HEK293 (cell line): Measurements from ENCODE around the gene CEP112.
A peak's percentile ranks its signal among the peaks of the same experiment; 100 is the strongest.

Experiments used
- CTCF ChIA-PET: fragments of 350-600 bp; formaldehyde crosslinking; extraction: SDS; loops from one replicate; lab custom pipeline; 2021; ENCODE audit warnings: antibody characterized with exemption; lab: Yijun Ruan, JAX
- POLR2A ChIA-PET: fragments of 300-600 bp; formaldehyde crosslinking; extraction: SDS; loops from one replicate; lab custom pipeline; 2020; ENCODE audit warnings: antibody characterized with exemption, inconsistent platforms; lab: Yijun Ruan, JAX
- H3K27ac ChIP-seq: fragments of 200-500 bp; sonication (Bioruptor generic); 2 replicates; pipeline ENCODE4 v1.5.1; 2014; ENCODE audit warnings: low read depth, low read length, control low read depth, inconsistent platforms; ENCODE audit errors: extremely low read depth
- H3K36me3 ChIP-seq, 2 experiments: fragments of 200-500 bp in 1 of 2; sonication (Bioruptor generic) in 1 of 2; 1 replicate in 1 of 2; 2 replicates in 1 of 2; pipeline ENCODE4 v1.5.1; 2014 to 2017; ENCODE audit warnings: inconsistent platforms in 2 of 2, low read length in 2 of 2; ENCODE audit not compliant: control insufficient read depth in 2 of 2, insufficient read depth in 1 of 2
- H3K4me1 ChIP-seq: fragments of 200-500 bp; sonication (Bioruptor generic); 2 replicates; pipeline ENCODE4 v1.5.1; 2014; ENCODE audit warnings: mild to moderate bottlenecking, low read length, inconsistent platforms; ENCODE audit not compliant: control insufficient read depth, insufficient read depth
- H3K4me3 ChIP-seq: 2 replicates; pipeline ENCODE4 v1.5.1; 2011; ENCODE audit warnings: low read depth, mild to moderate bottlenecking, control low read depth, low read length, moderate library complexity
- H3K9me3 ChIP-seq: fragments of 200-500 bp; sonication (Bioruptor generic); 2 replicates; pipeline ENCODE4 v1.5.1; 2014; ENCODE audit warnings: low read depth, low read length, inconsistent platforms; ENCODE audit not compliant: control insufficient read depth, insufficient read depth
- IKZF3 ChIP-seq: fragments of 450-650 bp; IDR thresholded peaks from 2 replicates; pipeline ENCODE4 v1.5.0; 2018; ENCODE audit warnings: missing biosample characterization, mild to moderate bottlenecking, missing genetic modification characterization, moderate library complexity
- KLF17 ChIP-seq: fragments of 450-650 bp; formaldehyde crosslinking; IDR thresholded peaks from 2 replicates; pipeline ENCODE4 v1.5.1; 2016; ENCODE audit warnings: missing biosample characterization, missing genetic modification characterization
- PBX3 ChIP-seq: sonication (generic); formaldehyde crosslinking; IDR thresholded peaks from 2 replicates; pipeline ENCODE4 v1.8.1; 2022; ENCODE audit warnings: mild to moderate bottlenecking, moderate library complexity, missing genetic modification reagents
- RBAK ChIP-seq: fragments of 450-650 bp; formaldehyde crosslinking; IDR thresholded peaks from 2 replicates; pipeline ENCODE4 v1.5.1; 2016; ENCODE audit warnings: missing biosample characterization, missing genetic modification characterization
- ZBTB11 ChIP-seq: fragments of 450-650 bp; formaldehyde crosslinking; conservative IDR thresholded peaks from 2 replicates; pipeline ENCODE4 v1.5.1; 2016; ENCODE audit warnings: low read depth, missing biosample characterization, missing genetic modification characterization
- ZNF140 ChIP-seq: fragments of 450-650 bp; formaldehyde crosslinking; IDR thresholded peaks from 2 replicates; pipeline ENCODE4 v1.5.1; 2016; ENCODE audit warnings: missing biosample characterization, missing genetic modification characterization
- ZNF148 ChIP-seq: fragments of 450-650 bp; formaldehyde crosslinking; IDR thresholded peaks from 2 replicates; pipeline ENCODE4 v1.5.0; 2017; ENCODE audit warnings: missing biosample characterization, missing genetic modification characterization, borderline replicate concordance
- ZNF202 ChIP-seq: fragments of 450-650 bp; formaldehyde crosslinking; IDR thresholded peaks from 2 replicates; pipeline ENCODE4 v1.5.1; 2016; ENCODE audit warnings: missing biosample characterization, missing genetic modification characterization, borderline replicate concordance
- ZNF239 ChIP-seq: fragments of 450-650 bp; formaldehyde crosslinking; IDR thresholded peaks from 2 replicates; pipeline ENCODE4 v1.5.1; 2016; ENCODE audit warnings: missing biosample characterization, missing genetic modification characterization
- ZNF335 ChIP-seq: fragments of 450-650 bp; formaldehyde crosslinking; conservative IDR thresholded peaks from 2 replicates; pipeline ENCODE4 v1.5.1; 2016; ENCODE audit warnings: missing biosample characterization, missing genetic modification characterization
- ZNF341 ChIP-seq: fragments of 450-650 bp; formaldehyde crosslinking; IDR thresholded peaks from 2 replicates; pipeline ENCODE4; 2016; ENCODE audit warnings: low read depth, missing biosample characterization, missing genetic modification characterization
- ZNF548 ChIP-seq: fragments of 450-650 bp; formaldehyde crosslinking; IDR thresholded peaks from 2 replicates; pipeline ENCODE4 v1.5.1; 2016; ENCODE audit warnings: missing biosample characterization, missing genetic modification characterization
- ZNF561 ChIP-seq: fragments of 450-650 bp; IDR thresholded peaks from 2 replicates; pipeline ENCODE4 v1.5.1; 2018; ENCODE audit warnings: missing biosample characterization, missing genetic modification characterization, borderline replicate concordance
- ZNF600 ChIP-seq: fragments of 450-650 bp; formaldehyde crosslinking; IDR thresholded peaks from 2 replicates; pipeline ENCODE4 v1.5.1; 2016; ENCODE audit warnings: missing biosample characterization, missing genetic modification characterization
- ZNF645 ChIP-seq: fragments of 450-650 bp; formaldehyde crosslinking; IDR thresholded peaks from 2 replicates; pipeline ENCODE4; 2016; ENCODE audit warnings: missing biosample characterization, missing genetic modification characterization
- ZNF692 ChIP-seq: fragments of 450-650 bp; formaldehyde crosslinking; IDR thresholded peaks from 2 replicates; pipeline ENCODE4 v1.5.1; 2016; ENCODE audit warnings: missing biosample characterization, missing genetic modification characterization
- ZXDB ChIP-seq: fragments of 450-650 bp; formaldehyde crosslinking; IDR thresholded peaks from 2 replicates; pipeline ENCODE4 v1.5.1; 2016; ENCODE audit warnings: missing biosample characterization, missing genetic modification characterization

CEP112 gene

GRCh38 chr17:65856865-65857264, 335.1 kb downstream of the CEP112 start:
- POLR2A ChIA-PET: no interaction called here
- no peak overlapping the region for H3K27ac ChIP-seq
- H3K4me3 ChIP-seq: no peak overlapping the region
- H3K9me3 ChIP-seq: no peaks in the 10 kb centered on the region
- CTCF ChIA-PET: no interaction called here
- no peak for TF ChIP-seq ZBTB11
- no peaks in the 10 kb centered on the region for H3K36me3 ChIP-seq
- no peaks in the 10 kb centered on the region for H3K4me1 ChIP-seq

- Histone ChIP-seq H3K9me3 (no peaks in the 10 kb centered on the region), H3K36me3 (no peaks in the 10 kb centered on the region), H3K27ac (no peak overlapping the region), H3K4me1 (no peaks in the 10 kb centered on the region), H3K4me3 (no peak overlapping the region)
- ChIA-PET POLR2A (interaction anchor here (0.5 kb wide), 1 partner anchor 360 kb away, joined by 9 read pairs; no protein-coding TSS in a partner anchor), CTCF (interaction anchor here (0.6 kb wide), 1 partner anchor 18 kb away, joined by 5 read pairs; no protein-coding TSS in a partner anchor)
- no peak for TF ChIP-seq ZNF548 (tag by site-specific recombination)
Measured at GRCh38 chr17:65855675-65856074, 336.3 kb downstream of the CEP112 start.

GRCh38 chr17:65855245-65855644, 336.7 kb downstream of the CEP112 start:
- H3K36me3 ChIP-seq: no peaks in the 10 kb centered on the region
- H3K9me3 ChIP-seq: no peaks in the 10 kb centered on the region
- no peak overlapping the region for H3K4me3 ChIP-seq
- H3K27ac ChIP-seq: no peak overlapping the region
- POLR2A ChIA-PET: interaction anchor here (0.5 kb wide), 1 partner anchor 360 kb away, joined by 9 read pairs; no protein-coding TSS in a partner anchor
- CTCF ChIA-PET: interaction anchor here (0.7 kb wide), 1 partner anchor 212 kb away, joined by 5 read pairs; no protein-coding TSS in a partner anchor
- H3K4me1 ChIP-seq: no peaks in the 10 kb centered on the region
- TF ChIP-seq ZNF645 (tag by site-specific recombination): no peak
- no peak for TF ChIP-seq ZXDB (tag by site-specific recombination)
- no peak for TF ChIP-seq PBX3 (CRISPR knock-in tag)
- peak; percentile 46; the same call in 1 of the 2 replicates for TF ChIP-seq ZNF600

- Histone ChIP-seq H3K4me1 (no peaks in the 10 kb centered on the region), H3K9me3 (no peaks in the 10 kb centered on the region), H3K36me3 (no peaks in the 10 kb centered on the region), H3K4me3 (no peak overlapping the region), H3K27ac (no peak overlapping the region)
- ChIA-PET POLR2A (no interaction called here), CTCF (no interaction called here)
- TF ChIP-seq ZNF561 (tag by site-specific recombination) (no peak), ZNF140 (tag by site-specific recombination) (no peak), RBAK (tag by site-specific recombination) (no peak), ZNF341 (tag by site-specific recombination) (no peak), ZNF148 (tag by site-specific recombination) (no peak), KLF17 (no peak), ZXDB (tag by site-specific recombination) (no peak), ZNF239 (no peak), IKZF3 (tag by site-specific recombination) (no peak), ZNF202 (tag by site-specific recombination) (no peak), ZNF692 (tag by site-specific recombination) (no peak), ZNF335 (tag by site-specific recombination) (no peak)
Measured at GRCh38 chr17:65853816-65854215, 338.1 kb downstream of the CEP112 start.
